GM18861 (cell line): ENCODE data around the gene SEMA5A.

ENCODE experiments used
- ATAC-seq: cut with Tn5 transposase; IDR thresholded peaks from one replicate; pipeline ENCODE4 v1.9.1; 2021; ENCODE audit not compliant: unreplicated experiment

Gene SEMA5A

GRCh38 chr5:9515436-9515835 is 30.4 kb downstream of the SEMA5A start:
- no peak for ATAC-seq

GRCh38 chr5:9514968-9515367 is 30.9 kb downstream of the SEMA5A start:
- ATAC-seq = no peak

- no peak for ATAC-seq
Measured at GRCh38 chr5:9513827-9514226, 32.0 kb downstream of the SEMA5A start.

GRCh38 chr5:9512457-9512856 is 33.4 kb downstream of the SEMA5A start:
- ATAC-seq = no peak

- ATAC-seq = no peak
Measured at GRCh38 chr5:9507974-9508373, 37.9 kb downstream of the SEMA5A start.

GRCh38 chr5:9505225-9505624 is 40.6 kb downstream of the SEMA5A start:
- no peak for ATAC-seq

GRCh38 chr5:9502864-9503263 is 43.0 kb downstream of the SEMA5A start:
- no peak for ATAC-seq

- no peak for ATAC-seq
Measured at GRCh38 chr5:9502050-9502834, 43.6 kb downstream of the SEMA5A start.

- ATAC-seq = no peak
Measured at GRCh38 chr5:9500625-9501024, 45.2 kb downstream of the SEMA5A start.

GRCh38 chr5:9500193-9500592 is 45.7 kb downstream of the SEMA5A start:
- no peak for ATAC-seq

GRCh38 chr5:9499498-9499876 is 46.4 kb downstream of the SEMA5A start:
- peak; percentile 84 for ATAC-seq

- no peak for ATAC-seq
Measured at GRCh38 chr5:9498541-9499497, 47.1 kb downstream of the SEMA5A start.

- no peak for ATAC-seq
Measured at GRCh38 chr5:9497347-9497746, 48.5 kb downstream of the SEMA5A start.

- no peak for ATAC-seq
Measured at GRCh38 chr5:9496801-9497200, 49.1 kb downstream of the SEMA5A start.

- ATAC-seq = no peak
Measured at GRCh38 chr5:9495121-9495520, 50.8 kb downstream of the SEMA5A start.

GRCh38 chr5:9494301-9494700 is 51.6 kb downstream of the SEMA5A start:
- no peak for ATAC-seq

- no peak for ATAC-seq
Measured at GRCh38 chr5:9490494-9491097, 55.3 kb downstream of the SEMA5A start.

GRCh38 chr5:9483779-9484178 is 62.1 kb downstream of the SEMA5A start:
- no peak for ATAC-seq

- ATAC-seq = no peak
Measured at GRCh38 chr5:9483243-9483642, 62.6 kb downstream of the SEMA5A start.

GRCh38 chr5:9482381-9482780 is 63.5 kb downstream of the SEMA5A start:
- ATAC-seq = no peak

GRCh38 chr5:9480499-9480898 is 65.4 kb downstream of the SEMA5A start:
- ATAC-seq = no peak

GRCh38 chr5:9479990-9480389 is 65.9 kb downstream of the SEMA5A start:
- no peak for ATAC-seq
